HG03521 (cell line): ENCODE measurements around the gene FANCC.
"Not testable (repeated sequence)": the region's sequence is repeated elsewhere in the genome, so short reads cannot be mapped to it uniquely, and the experiment has no call there.

Source experiments
- ATAC-seq: cut with Tn5 transposase; IDR thresholded peaks from one replicate; pipeline ENCODE4 v1.9.1; 2021; ENCODE audit warnings: mild to moderate bottlenecking, moderate library complexity; ENCODE audit not compliant: unreplicated experiment

Gene FANCC

DNA sequence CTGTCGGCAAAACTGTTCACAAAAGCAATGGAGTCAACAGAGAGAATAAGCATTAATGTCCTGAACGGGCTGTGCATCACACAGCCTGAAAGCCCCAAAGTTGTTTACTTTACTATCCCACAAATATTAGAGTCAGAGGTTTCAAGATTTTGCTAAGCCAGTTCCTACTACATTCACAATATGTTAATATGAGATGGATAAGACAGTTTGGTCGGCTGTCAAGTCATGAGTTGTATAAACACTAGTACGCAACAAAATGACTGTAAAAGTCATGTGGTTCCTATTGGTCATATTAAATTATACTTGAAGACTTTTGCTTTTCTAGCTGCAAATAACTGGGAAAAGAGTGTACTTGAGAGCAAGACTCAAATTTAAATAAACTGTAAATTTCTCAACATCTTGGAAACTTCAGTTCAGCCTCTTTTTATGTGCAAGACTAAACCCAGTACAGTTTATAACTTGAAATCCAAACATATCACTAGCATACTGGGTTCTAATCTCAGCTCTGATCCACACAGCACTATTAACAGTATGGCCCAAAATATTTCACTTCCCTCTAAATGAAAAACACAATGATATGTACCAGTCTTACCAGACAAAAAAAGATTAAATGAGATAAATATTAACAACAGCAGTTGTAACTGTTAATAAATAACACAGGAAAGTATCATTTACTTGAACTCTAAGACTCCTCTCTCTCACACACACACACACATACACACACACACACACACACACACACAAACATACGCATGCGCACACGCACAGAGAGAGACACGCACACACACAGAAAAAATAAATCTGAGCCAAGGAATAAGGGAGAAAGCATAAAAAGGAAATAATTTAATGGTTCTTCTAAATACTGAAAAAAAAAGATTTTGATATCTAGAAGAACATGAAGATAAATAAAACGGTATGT is 33.1 kb downstream of the FANCC start:
- ATAC-seq, result no peak

DNA sequence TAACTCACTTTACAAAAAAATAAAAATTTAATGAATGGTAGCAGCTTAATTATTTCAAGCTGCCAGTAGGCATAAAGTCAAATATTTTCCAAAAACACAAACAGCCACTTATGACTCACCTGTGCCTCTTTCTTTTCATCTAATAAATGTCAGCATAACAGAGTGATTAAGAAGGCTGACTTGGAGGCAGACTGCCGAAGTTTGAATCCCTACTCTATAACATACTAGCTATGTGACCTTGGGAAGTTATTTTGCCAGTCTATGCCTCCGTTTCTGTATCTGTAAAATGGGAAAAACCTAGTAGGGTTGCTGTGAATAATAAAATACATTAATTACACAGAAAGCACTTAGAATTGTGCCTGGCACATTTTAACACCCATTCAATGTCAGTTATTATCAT is 33.8 kb downstream of the FANCC start:
- no peak for ATAC-seq

DNA sequence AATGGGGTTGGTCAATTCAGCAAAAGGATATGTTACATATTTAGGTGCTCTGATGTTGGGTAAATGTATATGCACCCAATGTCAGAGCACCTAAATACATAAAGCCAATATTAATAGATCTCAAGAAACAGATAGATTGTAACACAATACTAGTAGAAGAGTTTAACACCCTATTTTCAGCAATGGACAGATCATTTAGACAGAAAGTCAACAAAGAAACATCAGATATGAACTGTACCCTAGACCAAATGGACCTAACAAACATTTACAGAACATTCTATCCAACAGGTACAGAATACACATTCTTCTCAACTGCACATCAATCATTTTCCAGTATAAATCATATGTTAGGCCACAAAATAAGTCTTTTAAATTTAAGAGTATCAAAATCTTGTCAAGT is 35.2 kb downstream of the FANCC start:
- ATAC-seq, result no peak

GRCh38 chr9:95280745-95281144 is 36.8 kb downstream of the FANCC start:
- no peak for ATAC-seq

GRCh38 chr9:95277509-95277908 is 40.0 kb downstream of the FANCC start:
- ATAC-seq, result no peak

DNA sequence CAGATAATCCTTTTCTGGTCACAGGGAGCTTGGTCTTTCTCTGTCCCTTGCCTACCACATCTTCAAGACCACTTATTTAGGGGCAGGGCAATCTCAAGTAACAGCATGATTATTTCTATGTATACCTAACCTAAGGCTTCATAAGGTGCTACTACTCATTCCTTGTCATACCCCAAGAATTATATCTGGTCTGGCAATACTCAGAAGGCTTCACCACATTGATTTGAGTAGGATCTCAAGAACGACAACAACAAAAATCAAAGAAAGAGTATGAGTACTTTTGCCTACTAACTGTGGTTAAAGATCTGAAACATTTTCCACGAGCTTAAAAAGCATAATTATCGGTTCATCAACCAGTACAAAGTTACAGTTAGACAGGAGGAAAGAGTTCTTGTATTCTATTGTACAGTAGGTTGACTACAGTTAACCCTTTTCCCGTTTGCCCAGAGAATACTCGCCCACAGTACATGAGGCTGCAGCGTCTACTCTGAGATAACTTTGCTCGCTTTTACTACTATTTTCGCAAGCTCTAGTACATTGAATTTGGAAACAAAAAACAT is 41.0 kb downstream of the FANCC start:
- no peak for ATAC-seq

- not testable (repeated sequence) for ATAC-seq
Observed at GRCh38 chr9:95274160-95274559, 43.3 kb downstream of the FANCC start.

GRCh38 chr9:95273369-95274022 is 44.0 kb downstream of the FANCC start:
- no peak for ATAC-seq

- no peak for ATAC-seq
Observed at GRCh38 chr9:95272830-95273229, 44.7 kb downstream of the FANCC start.

- ATAC-seq, result no peak
Observed at GRCh38 chr9:95270790-95271189, 46.7 kb downstream of the FANCC start.

- ATAC-seq, result not testable (repeated sequence)
Observed at GRCh38 chr9:95269803-95270773, 47.4 kb downstream of the FANCC start.

GRCh38 chr9:95268681-95269080 is 48.8 kb downstream of the FANCC start:
- ATAC-seq, result no peak

- ATAC-seq, result peak; percentile 81
Observed at GRCh38 chr9:95266649-95267048, 50.9 kb downstream of the FANCC start.

DNA sequence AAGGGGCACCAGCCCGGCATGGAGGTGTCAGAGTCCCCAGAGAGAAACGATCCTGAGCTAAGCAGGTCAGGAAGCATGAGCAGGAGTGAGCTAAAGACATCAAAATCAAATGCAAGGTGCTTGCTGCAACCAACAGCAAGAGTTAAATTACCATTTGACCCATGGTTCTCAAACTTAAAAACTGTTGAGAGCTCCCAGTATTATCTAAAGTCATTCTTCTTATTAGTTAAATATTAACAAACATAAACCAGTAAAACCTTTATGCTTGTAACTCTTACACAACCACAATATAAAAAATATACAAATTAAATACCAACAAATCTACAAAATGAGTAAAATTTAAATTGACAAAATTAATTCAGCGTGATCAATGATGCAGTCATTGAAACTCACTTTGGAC is 51.5 kb downstream of the FANCC start:
- no peak for ATAC-seq

DNA sequence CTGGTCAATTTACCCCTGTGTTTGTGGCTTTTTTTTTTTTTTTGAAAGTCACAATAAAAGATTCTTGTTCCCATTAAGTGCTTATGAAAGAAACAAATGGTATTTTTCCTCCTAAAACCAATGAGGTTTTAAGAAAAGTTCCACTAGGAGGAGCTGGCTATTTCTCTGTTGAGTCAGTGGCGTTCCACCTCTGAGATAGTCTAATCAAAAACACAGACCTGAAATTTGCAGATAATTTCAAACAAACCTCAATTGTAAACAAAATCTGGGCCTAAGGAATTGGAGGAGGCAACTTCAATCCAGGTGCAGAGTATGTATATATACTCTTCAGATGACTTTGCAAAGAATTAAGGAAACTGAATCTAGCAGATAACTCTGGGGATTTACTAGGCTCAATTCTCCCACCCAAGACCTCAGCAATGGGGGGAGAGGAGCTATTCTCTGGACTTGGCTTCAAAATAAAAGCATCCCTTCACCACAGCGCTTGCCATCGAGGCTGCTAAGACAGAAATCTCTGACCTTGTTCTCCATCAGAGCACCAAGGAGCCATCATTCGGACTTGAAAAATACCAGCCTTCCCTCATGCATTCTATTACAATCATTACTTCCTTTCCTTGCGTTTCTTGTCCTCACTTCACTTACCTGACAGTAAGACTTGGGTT is 52.4 kb downstream of the FANCC start:
- ATAC-seq, result no peak

- no peak for ATAC-seq
Observed at GRCh38 chr9:95261890-95262289, 55.6 kb downstream of the FANCC start.

DNA sequence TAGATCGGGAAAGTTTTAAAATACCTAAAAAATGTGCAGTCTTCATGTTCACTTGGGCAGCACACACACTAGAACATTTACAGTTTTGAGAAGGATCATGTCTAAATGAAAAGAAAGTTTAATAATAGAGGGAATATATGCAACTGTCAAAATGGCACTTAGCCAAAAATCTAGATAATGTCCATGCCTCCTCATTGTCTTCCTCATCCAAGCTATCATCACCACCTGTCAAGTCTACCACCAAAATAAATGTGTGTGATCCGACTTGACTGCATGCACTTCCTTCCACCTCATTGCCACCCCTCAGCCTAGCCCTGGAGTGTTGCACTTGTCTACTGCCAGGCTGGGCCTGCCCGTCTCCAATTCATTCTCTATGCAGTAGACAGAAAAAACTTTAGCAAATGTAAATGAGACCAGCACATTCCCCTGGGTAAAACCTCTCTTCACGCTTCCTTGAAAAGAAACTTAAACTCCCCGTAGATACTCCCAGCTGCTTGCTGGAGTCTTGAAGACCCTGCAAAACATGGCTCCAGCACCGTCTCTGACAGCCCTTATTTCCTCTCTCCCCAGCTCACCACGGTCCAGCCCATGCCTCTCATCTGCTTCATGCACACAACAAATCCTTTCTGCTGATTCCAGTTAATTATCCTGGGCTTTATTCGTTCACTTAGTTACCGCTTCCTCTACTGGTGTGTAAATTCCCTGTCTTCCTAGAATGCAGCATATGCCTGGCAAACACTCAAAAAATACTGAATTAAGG is 66.9 kb downstream of the FANCC start:
- ATAC-seq, result no peak

GRCh38 chr9:95249986-95250385 is 67.5 kb downstream of the FANCC start:
- ATAC-seq, result no peak

GRCh38 chr9:95246547-95246946 is 71.0 kb downstream of the FANCC start:
- ATAC-seq, result no peak

- ATAC-seq, result no peak
Observed at GRCh38 chr9:95242613-95243012, 74.9 kb downstream of the FANCC start.
